Gastrocnemius medialis (tissue), 4 donors: ENCODE results near the gene VPS26C. TPM values are rescaled to one million over a fixed set of nuclear protein-coding genes. Genes with fewer than 3 reads are reported as not detected.

Source experiments
- ATAC-seq, 2 donors: fragments of 150-250 bp; one replicate each; pipeline ENCODE4 v1.9.1; 2016
- DNase-seq, 2 donors: peaks; one replicate each; pipeline ENCODE4 v3.0.0-alpha.2; 2019
- H3K27ac ChIP-seq, 4 donors: fragments of 200-600 bp; sonication (generic); 1 replicate in 1 of 4; 2 replicates in 3 of 4; pipeline ENCODE4 v1.5.1; 2016 to 2018; ENCODE audit warnings: mild to moderate bottlenecking in 2 of 4, moderate library complexity in 1 of 4
- H3K27me3 ChIP-seq, 3 donors: fragments of 200-600 bp; sonication (generic) in 2 of 3; 1 replicate in 1 of 3; 2 replicates in 2 of 3; pipeline versions ENCODE4 v1.5.1 to v1.6.0; 2016 to 2019; ENCODE audit warnings: mild to moderate bottlenecking in 1 of 3, moderate library complexity in 1 of 3
- H3K36me3 ChIP-seq, 2 donors: fragments of 200-600 bp; sonication (generic) in 1 of 2; one replicate each; pipeline ENCODE4 v1.5.1; 2017 to 2018
- H3K4me1 ChIP-seq, 2 donors: fragments of 200-600 bp; sonication (generic) in 1 of 2; one replicate each; pipeline ENCODE4 v1.5.1; 2016 to 2017; ENCODE audit warnings: mild to moderate bottlenecking in 2 of 2
- H3K4me3 ChIP-seq, 4 donors: fragments of 200-600 bp; sonication (generic) in 3 of 4; 1 replicate in 1 of 4; 2 replicates in 3 of 4; pipeline ENCODE4 v1.5.1; 2016 to 2019; ENCODE audit warnings: mild to moderate bottlenecking in 2 of 4
- H3K9me3 ChIP-seq, 3 donors: fragments of 200-600 bp; sonication (generic) in 2 of 3; 1 replicate in 1 of 3; 2 replicates in 2 of 3; pipeline ENCODE4 v1.5.1; 2016 to 2019
- CTCF ChIP-seq, 5 experiments: fragments of 450-650 bp in 3 of 5; fragments of 200-600 bp in 2 of 5; sonication (generic) in 2 of 5; IDR thresholded peaks in 4 of 5; conservative IDR thresholded peaks in 1 of 5; 1 replicate in 4 of 5; 2 replicates in 1 of 5; pipeline ENCODE4 v1.5.1; 2016 to 2019; ENCODE audit warnings: antibody characterized with exemption in 5 of 5, mild to moderate bottlenecking in 3 of 5, moderate library complexity in 3 of 5
- POLR2A ChIP-seq, 2 donors: fragments of 450-650 bp; IDR thresholded peaks; one replicate each; pipeline ENCODE4 v1.6.1; 2017; ENCODE audit warnings: antibody characterized with exemption in 2 of 2, mild to moderate bottlenecking in 2 of 2, moderate library complexity in 2 of 2
- in situ Hi-C, 4 donors: fragments of 200-750 bp; cut with MboI; loops; one replicate each; pipeline versions ENCODE4 v1.15.0 to v1.8.0; 2017; ENCODE audit warnings: low sequenced_read_pairs in 4 of 4
- intact Hi-C: fragments of 100-400 bp; cut with DNase I; formaldehyde crosslinking; loops from one replicate; pipeline ENCODE4 v1.15.1; 2023; ENCODE audit warnings: low total_unique reads
- total RNA-seq, 4 donors: library from RNA; depleted of rRNA; stranded (reverse); fragments of >200 nt; gene quantifications; one replicate each; pipeline versions ENCODE4 v1.1.0 to v1.2.3, GENCODE V29; 2016

Gene VPS26C
- total RNA-seq, 4 donors from 2014 or later = 57.6 to 82.7 (median 75.4) TPM

- DNase-seq (no peak), ATAC-seq (no peak)
- Histone ChIP-seq H3K4me3 (no peak overlapping the region), H3K36me3 (no peaks in the 10 kb centered on the region), H3K4me1 (peaks cover 2 to 5% of the 10 kb centered on the region in 2 donors), H3K27ac (no peak overlapping the region), H3K9me3 (no peaks in the 10 kb centered on the region), H3K27me3 (no peaks in the 10 kb centered on the region)
- no peak for TF ChIP-seq POLR2A (IDR thresholded peaks at IDR 0.05)
- no peak for TF ChIP-seq CTCF (IDR thresholded peaks at IDR 0.05 in 4 of 5, conservative IDR thresholded peaks at IDR 0.05 in 1 of 5)
- intact Hi-C loops (no loop called here), in situ Hi-C loops (loop anchor here in 2 of 4 donors (10.0 to 25.0 kb wide), 3 partner anchors 89 to 289 kb away; partner anchors contain the start of gene DYRK1A (in 2 of the 2))
Measured at GRCh38 chr21:37273440-37273839, 6.3 kb upstream of the VPS26C start.

DNA sequence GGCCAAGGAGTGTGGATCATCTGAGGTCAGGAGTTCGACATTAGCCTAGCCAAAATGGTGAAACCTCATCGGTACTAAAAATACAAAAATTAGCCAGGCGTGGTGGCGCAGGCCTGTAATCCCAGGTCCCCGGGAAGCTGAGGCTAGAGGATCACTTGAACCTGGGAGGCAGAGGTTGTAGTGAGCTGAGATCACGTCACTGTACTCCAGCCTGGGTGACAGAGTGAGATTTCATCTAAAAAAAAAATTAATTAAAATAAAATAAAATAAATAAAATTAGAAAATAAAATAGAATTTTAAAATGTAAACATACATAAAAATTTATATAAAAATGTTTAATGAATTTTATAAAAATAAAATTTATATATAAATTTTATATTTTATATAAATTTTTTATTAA, 5.8 kb upstream of the VPS26C start:
- TF ChIP-seq POLR2A (IDR thresholded peaks at IDR 0.05) (no peak), CTCF (IDR thresholded peaks at IDR 0.05 in 4 of 5, conservative IDR thresholded peaks at IDR 0.05 in 1 of 5) (no peak)
- peaks cover 5 to 7% of the 10 kb centered on the region in 2 donors for H3K4me1 ChIP-seq
- H3K27me3 ChIP-seq = no peaks in the 10 kb centered on the region
- no peak overlapping the region for H3K27ac ChIP-seq
- ATAC-seq (no peak), DNase-seq (no peak)
- H3K9me3 ChIP-seq = no peaks in the 10 kb centered on the region
- no peak overlapping the region for H3K4me3 ChIP-seq
- in situ Hi-C loops (loop anchor here in 2 of 4 donors (10.0 to 25.0 kb wide), 3 partner anchors 89 to 289 kb away; partner anchors contain the start of gene DYRK1A (in 2 of the 2)), intact Hi-C loops (no loop called here)
- no peaks in the 10 kb centered on the region for H3K36me3 ChIP-seq

GRCh38 chr21:37270576-37271365, 3.6 kb upstream of the VPS26C start:
- no peak for ATAC-seq
- TF ChIP-seq POLR2A (IDR thresholded peaks at IDR 0.05) (no peak), CTCF (IDR thresholded peaks at IDR 0.05 in 4 of 5, conservative IDR thresholded peaks at IDR 0.05 in 1 of 5) (no peak)
- peaks cover 13 to 16% of the 10 kb centered on the region in 2 donors for H3K4me1 ChIP-seq
- H3K27ac ChIP-seq = no peak overlapping the region
- in situ Hi-C loops (loop anchor here in 2 of 4 donors (10.0 to 25.0 kb wide), 3 partner anchors 92 to 292 kb away; partner anchors contain the start of gene DYRK1A (in 2 of the 2)), intact Hi-C loops (no loop called here)
- H3K36me3 ChIP-seq = no peaks in the 10 kb centered on the region
- no peaks in the 10 kb centered on the region for H3K9me3 ChIP-seq
- no peak overlapping the region for H3K4me3 ChIP-seq
- no peak for DNase-seq
- H3K27me3 ChIP-seq = no peaks in the 10 kb centered on the region

DNA sequence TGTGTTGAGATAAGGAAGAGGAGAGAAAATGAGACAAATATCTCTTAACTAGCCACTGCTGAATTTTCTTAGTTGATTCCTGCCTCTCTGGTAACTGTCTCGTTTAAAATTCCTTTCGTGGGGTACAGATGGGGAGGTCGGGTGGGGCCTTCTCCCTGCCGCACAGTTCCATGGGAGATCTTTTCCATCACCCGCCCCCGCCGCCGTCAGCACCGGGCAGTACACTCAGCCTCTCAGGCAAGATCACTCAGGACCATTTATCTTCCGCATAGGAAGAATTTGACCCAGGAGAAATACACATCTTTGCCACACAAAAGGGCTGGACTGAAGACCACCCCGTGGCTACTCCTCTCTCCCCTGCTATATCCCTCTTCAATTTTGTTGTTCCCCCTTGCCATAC, 2.3 kb upstream of the VPS26C start:
- Histone ChIP-seq H3K27ac (no peak overlapping the region), H3K27me3 (no peaks in the 10 kb centered on the region), H3K9me3 (no peaks in the 10 kb centered on the region), H3K4me1 (peaks cover 24 to 28% of the 10 kb centered on the region in 2 donors), H3K4me3 (no peak overlapping the region), H3K36me3 (no peaks in the 10 kb centered on the region)
- ATAC-seq (no peak), DNase-seq (no peak)
- in situ Hi-C loops = loop anchor here in 2 of 4 donors (10.0 to 25.0 kb wide), 3 partner anchors 93 to 293 kb away; partner anchors contain the start of gene DYRK1A (in 1 of the 2)
- intact Hi-C loops = no loop called here
- TF ChIP-seq CTCF (IDR thresholded peaks at IDR 0.05 in 4 of 5, conservative IDR thresholded peaks at IDR 0.05 in 1 of 5) = no peak
- no peak for TF ChIP-seq POLR2A (IDR thresholded peaks at IDR 0.05)
